GM12875 (cell line): ENCODE results near the gene MORF4L1.

Experiments used
- H3K4me3 ChIP-seq: one replicate; pipeline ENCODE4 v1.5.1; 2011; ENCODE audit warnings: low read depth, low read length, control low read depth
- TF ChIP-seq, protein P1 (sequence below): IDR thresholded peaks from 2 replicates; pipeline ENCODE4 v1.5.1; 2011; ENCODE audit warnings: low read depth, mild to moderate bottlenecking, control low read depth, inconsistent platforms, low read length, moderate library complexity, borderline replicate concordance; ENCODE audit not compliant: insufficient read depth

Gene MORF4L1

DNA sequence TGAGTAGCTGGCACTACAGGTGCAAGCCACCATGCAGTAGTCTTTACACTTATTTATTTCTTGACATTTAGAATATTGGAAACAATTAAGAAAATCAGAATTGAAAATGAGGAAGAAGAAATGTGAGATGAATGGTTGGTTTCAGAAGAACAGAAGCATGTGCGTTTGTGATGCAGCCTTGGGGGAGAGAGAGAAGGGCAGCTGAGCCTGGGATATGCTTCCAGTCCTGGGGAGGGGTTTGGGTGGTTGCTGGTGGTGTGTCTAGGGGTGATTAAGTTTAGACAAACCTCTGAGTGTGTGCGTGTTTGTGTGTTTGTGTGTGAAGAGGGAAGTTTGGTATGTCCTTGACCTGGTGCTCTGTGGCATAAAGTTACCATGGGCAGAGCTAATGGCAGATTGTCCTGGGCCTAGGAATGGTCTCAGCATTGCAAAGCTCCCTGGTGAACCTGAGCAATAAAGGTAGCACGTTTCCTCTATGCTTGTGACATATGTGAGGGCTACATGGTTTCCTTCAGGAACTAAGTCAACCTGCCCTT is 36.5 kb downstream of the MORF4L1 start:
- H3K4me3 ChIP-seq: no peak overlapping the region
- TF ChIP-seq, protein P1, sequence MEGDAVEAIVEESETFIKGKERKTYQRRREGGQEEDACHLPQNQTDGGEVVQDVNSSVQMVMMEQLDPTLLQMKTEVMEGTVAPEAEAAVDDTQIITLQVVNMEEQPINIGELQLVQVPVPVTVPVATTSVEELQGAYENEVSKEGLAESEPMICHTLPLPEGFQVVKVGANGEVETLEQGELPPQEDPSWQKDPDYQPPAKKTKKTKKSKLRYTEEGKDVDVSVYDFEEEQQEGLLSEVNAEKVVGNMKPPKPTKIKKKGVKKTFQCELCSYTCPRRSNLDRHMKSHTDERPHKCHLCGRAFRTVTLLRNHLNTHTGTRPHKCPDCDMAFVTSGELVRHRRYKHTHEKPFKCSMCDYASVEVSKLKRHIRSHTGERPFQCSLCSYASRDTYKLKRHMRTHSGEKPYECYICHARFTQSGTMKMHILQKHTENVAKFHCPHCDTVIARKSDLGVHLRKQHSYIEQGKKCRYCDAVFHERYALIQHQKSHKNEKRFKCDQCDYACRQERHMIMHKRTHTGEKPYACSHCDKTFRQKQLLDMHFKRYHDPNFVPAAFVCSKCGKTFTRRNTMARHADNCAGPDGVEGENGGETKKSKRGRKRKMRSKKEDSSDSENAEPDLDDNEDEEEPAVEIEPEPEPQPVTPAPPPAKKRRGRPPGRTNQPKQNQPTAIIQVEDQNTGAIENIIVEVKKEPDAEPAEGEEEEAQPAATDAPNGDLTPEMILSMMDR: no peak

DNA sequence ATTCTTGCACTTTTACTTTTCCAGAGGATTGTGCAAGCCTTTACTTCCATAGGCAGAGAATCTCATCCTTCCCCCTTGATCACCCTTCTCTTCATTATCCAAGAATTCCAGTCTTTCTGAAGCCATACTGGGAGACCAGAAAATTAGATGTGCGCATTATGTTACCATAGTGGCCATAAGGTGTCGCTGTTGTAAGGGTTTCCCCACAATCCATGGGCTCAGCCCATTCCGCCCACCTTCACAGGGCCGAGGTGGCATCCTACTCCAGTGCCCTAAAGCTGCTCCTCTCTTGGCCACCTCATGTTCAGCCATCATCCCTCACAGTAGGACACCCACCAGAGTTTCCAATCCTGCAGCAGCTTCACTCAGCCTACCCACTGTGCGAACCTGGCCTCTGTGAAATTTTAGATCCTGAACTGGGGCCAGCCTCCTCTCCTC is 37.1 kb downstream of the MORF4L1 start:
- no peak overlapping the region for H3K4me3 ChIP-seq
- TF ChIP-seq, protein P1: peak; percentile 67

DNA sequence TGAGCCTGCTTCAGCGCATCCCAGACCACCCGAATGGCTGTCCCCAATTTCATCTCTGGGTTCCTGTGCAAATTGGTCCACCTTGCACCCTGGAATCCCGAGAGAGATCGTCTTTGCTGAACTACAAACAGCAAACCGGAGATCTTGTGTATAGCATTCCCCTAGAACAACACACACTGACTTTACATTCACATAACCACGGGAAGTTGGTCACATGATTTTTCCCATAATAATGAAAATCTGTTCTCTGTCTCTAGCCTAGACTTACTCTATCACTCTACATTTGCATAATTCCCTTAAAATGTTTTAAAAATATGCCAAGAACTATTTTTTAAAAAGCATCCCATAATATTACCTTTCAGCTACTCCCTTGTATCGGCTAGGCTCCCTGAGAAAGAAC is 37.6 kb downstream of the MORF4L1 start:
- H3K4me3 ChIP-seq: no peak overlapping the region
- TF ChIP-seq, protein P1: no peak

DNA sequence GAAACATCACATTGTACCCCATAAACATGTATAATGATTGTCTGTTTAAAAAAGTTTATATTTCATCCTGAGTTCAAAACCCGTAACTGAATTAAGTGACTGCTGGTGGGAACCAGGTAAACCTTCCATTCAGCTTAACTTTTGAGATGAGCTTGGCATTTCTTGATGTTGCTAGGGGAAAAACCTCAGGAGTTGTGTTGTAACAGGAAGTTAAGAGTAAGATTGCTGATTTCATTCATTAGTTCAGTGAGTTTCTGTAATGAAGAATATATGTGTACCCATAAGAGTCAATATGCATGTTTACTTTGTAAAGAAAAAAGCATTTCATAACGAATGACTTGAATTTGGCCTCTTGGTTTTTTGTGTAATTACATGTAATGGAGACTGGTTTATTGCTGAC is 39.6 kb downstream of the MORF4L1 start:
- TF ChIP-seq, protein P1: no peak
- H3K4me3 ChIP-seq: no peak overlapping the region

DNA sequence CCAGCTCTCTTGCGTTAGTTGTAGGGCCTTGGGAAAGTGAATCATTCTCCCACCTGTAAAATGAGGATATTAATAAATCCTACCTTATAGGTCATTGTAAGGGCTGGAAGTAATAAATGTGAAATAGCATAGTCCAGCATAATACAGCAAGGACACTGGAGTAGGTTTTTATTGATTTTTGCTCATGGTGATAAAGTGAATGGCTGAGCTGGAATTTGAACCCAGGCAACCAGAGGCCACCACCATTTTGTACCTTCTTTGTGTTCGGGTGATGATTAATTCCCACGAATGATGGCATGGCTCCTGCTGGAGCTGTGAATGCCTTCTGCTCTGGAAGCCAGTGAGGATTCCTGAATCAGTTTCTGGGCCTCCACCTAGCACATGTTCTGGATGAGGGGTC is 40.3 kb downstream of the MORF4L1 start:
- H3K4me3 ChIP-seq: no peak overlapping the region
- TF ChIP-seq, protein P1: no peak

DNA sequence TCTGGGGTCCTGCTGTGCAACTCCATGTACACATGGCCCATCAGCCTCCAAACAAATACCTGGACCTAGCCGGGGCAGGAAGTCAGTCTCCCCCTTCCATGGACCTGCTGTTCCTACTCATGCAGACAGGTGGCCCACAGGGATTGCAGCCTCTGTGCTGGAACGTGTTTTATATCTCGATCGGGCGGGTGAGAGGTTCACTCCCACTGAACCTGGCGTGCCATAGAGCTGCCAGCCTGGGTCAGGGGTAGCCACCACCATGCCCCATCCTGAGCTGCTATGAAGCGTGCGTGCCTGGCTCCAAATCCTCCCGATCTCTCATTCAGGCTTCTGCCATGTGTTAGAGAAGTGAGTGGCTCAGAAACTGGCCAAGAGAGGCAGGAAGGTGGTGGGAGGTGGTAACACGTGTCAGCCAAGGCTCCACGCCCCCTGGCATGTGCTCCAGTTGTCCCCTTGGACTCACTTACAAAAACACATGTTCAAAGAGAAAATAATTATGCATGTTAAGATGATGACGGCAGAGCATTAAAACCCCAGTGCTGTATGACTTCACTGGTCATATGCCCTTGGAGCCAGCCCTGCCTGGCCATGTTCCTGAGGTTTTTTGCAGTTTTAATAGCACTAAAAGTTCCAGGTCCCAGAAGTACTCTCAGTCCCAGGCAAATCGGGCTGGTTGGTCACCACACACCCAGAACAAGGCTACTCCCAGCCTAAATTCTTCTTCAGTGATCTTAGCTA is 41.5 kb downstream of the MORF4L1 start:
- H3K4me3 ChIP-seq: no peak overlapping the region
- TF ChIP-seq, protein P1: peak; percentile 34; the same call in 1 of the 2 replicates
